Astrocyte of the spinal cord (primary cell): Measurements from ENCODE around the gene NUDT1.

Experiments used
- DNase-seq: peaks from one replicate; pipeline ENCODE4 v3.0.0; 2011; ENCODE audit warnings: low read depth, low spot score
- H3K4me3 ChIP-seq: 2 replicates; pipeline ENCODE4 v1.5.1; 2011; ENCODE audit warnings: low read depth, mild to moderate bottlenecking, low read length, moderate library complexity
- in situ Hi-C: cut with HindIII; loops from 2 replicates; pipeline ENCODE4 v1.10.0; 2017; ENCODE audit warnings: low sequenced_read_pairs
- TF ChIP-seq, protein P1 (sequence below): IDR thresholded peaks from 2 replicates; pipeline ENCODE4 v1.5.1; 2012; ENCODE audit warnings: low read depth, mild to moderate bottlenecking, low read length, inconsistent platforms

NUDT1 gene

DNA sequence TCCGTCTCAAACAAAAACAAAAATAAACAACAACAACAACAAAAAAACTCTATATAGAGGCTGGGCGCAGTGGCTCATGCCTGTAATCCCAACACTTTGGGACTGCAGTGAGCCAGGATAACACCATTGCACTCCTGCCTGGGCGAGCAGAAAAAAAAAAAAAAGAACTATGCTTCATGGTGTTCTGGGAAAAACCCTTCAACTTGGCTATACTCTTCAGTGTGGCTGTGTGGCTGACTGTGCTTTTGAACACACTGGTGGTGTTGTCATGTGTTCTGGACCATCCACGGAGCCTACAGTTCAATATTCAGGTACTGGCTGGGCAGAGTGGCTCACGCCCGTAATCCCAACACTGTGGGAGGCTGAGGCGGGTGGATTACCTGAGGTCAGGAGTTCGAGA is 45.7 kb downstream of the NUDT1 start:
- no peak overlapping the region for H3K4me3 ChIP-seq
- in situ Hi-C loops: no loop called here
- TF ChIP-seq, protein P1, sequence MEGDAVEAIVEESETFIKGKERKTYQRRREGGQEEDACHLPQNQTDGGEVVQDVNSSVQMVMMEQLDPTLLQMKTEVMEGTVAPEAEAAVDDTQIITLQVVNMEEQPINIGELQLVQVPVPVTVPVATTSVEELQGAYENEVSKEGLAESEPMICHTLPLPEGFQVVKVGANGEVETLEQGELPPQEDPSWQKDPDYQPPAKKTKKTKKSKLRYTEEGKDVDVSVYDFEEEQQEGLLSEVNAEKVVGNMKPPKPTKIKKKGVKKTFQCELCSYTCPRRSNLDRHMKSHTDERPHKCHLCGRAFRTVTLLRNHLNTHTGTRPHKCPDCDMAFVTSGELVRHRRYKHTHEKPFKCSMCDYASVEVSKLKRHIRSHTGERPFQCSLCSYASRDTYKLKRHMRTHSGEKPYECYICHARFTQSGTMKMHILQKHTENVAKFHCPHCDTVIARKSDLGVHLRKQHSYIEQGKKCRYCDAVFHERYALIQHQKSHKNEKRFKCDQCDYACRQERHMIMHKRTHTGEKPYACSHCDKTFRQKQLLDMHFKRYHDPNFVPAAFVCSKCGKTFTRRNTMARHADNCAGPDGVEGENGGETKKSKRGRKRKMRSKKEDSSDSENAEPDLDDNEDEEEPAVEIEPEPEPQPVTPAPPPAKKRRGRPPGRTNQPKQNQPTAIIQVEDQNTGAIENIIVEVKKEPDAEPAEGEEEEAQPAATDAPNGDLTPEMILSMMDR: no peak
- no peak for DNase-seq

DNA sequence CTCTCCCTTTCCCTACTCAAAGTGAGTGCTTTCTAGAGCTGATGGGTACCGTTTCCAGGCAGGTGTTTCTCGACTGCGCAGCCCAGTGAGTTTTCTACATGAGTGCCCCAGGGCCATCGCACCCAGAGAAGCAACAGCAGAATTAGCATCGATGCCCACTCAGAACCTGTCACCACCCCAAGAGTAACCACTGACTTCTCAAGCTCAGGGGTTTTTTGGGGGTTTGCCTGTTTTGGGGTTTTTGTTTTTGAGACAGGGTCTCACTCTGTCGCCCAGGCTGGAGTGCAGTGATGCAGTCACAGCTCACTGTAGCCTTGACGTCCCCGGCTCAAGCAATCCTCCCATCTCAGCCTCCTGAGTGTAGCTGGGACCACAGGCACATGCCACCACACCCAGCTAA is 46.5 kb downstream of the NUDT1 start:
- in situ Hi-C loops: no loop called here
- TF ChIP-seq, protein P1: no peak
- H3K4me3 ChIP-seq: no peak overlapping the region
- DNase-seq: no peak

GRCh38 chr7:2289111-2289586 is 47.1 kb downstream of the NUDT1 start:
- in situ Hi-C loops: no loop called here
- no peak overlapping the region for H3K4me3 ChIP-seq

DNA sequence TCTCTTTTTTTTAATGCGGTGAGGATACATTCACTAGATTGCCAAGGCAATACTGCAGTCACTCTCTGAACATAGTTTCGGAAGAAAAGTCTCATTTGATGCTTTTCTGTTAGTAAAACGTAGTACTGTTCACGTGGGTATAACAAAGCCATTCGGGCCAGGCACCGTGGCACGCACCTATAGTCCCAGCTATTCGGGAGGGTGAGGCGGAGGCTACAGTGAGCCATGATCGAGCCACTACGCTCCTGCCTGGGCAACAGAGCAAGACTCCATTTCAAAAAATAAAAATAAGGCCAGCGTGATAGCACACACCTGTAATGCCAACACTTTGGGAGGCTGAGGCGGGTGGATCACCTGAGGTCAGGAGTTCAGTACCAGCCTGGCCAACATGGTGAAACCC is 47.6 kb downstream of the NUDT1 start:
- H3K4me3 ChIP-seq: no peak overlapping the region
- TF ChIP-seq, protein P1: no peak
- no peak for DNase-seq
- in situ Hi-C loops: no loop called here

More at GRCh38 chr7:2289111-2289586, 47.1 kb downstream of the NUDT1 start:
- no peak for DNase-seq
- TF ChIP-seq, protein P1: no peak

GRCh38 chr7:2290877-2291276 is 48.9 kb downstream of the NUDT1 start:
- TF ChIP-seq, protein P1: no peak

DNA sequence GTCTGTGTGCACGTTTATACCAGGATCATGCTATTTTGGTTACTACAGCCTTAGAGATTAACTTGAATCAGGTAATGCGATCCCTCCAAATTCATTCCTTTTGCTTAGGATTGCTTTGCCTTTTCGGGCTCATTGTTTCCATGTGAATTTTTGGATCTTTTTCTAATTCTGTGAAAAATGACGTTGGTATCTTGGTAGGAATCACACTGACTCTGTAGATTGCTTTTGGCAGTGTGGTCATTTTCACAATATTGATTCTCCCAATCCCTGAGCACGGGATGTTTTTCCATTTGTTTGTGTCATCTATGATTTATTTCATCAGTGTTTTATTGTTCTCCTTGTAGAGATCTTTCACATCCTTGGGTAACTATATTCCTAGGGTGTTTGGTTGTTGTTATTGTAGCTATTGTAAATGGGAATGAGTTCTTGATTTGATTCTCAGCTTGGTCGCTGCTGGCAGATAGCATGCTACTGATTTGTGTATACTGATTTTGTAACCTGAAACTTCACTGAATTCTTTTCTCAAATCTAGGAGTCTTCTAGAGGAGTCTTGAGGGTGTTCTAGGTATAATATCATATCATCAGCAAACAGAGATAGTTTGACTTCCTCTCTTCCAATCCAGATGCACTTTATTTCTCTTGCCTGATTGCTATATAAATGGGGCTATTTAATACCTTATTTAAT is 54.1 kb downstream of the NUDT1 start:
- in situ Hi-C loops: no loop called here
- H3K4me3 ChIP-seq: no peak overlapping the region
- no peak for DNase-seq
- TF ChIP-seq, protein P1: no peak

More at GRCh38 chr7:2290877-2291276, 48.9 kb downstream of the NUDT1 start:
- no peak overlapping the region for H3K4me3 ChIP-seq
- in situ Hi-C loops: no loop called here
- no peak for DNase-seq
